ENCODE measurements around the gene RCSD1. TPM values are rescaled to one million over a fixed set of nuclear protein-coding genes. Genes with fewer than 3 reads are reported as not detected.

The RCSD1 gene
- polyA plus RNA-seq, 1 experiment = not detected

DNA sequence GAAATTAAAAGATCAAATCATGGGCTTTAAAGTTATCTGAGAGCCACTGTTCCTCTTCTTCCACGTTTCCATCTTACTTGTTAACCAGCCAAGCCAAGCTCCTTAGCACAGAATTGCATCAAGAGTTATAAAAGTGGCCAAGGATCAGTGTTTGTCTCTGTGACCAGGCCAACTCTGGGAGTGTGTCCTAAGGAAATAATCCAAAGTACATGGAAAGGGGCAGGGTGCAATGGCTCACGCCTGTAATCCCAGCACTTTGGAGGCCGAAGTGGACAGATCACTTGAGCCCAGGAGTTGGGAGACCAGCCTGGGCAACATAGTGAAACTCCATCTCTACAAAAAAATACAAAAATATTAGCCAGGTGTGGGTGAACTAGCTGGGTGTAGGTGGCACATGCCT lies 81.8 kb downstream of the RCSD1 start:
- TF ChIP-seq, protein P1, sequence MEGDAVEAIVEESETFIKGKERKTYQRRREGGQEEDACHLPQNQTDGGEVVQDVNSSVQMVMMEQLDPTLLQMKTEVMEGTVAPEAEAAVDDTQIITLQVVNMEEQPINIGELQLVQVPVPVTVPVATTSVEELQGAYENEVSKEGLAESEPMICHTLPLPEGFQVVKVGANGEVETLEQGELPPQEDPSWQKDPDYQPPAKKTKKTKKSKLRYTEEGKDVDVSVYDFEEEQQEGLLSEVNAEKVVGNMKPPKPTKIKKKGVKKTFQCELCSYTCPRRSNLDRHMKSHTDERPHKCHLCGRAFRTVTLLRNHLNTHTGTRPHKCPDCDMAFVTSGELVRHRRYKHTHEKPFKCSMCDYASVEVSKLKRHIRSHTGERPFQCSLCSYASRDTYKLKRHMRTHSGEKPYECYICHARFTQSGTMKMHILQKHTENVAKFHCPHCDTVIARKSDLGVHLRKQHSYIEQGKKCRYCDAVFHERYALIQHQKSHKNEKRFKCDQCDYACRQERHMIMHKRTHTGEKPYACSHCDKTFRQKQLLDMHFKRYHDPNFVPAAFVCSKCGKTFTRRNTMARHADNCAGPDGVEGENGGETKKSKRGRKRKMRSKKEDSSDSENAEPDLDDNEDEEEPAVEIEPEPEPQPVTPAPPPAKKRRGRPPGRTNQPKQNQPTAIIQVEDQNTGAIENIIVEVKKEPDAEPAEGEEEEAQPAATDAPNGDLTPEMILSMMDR (IDR thresholded peaks at IDR 0.05; ENCODE audit: low read depth, low read length) = no peak
- POLR2A ChIA-PET = no interaction called here
- H3K27me3 ChIP-seq (ENCODE audit: control insufficient read depth, insufficient read depth, low read length) = peaks cover 9% of the 10 kb centered on the region
- CTCF ChIA-PET = no interaction called here
- no peak overlapping the region for H3K4me3 ChIP-seq (ENCODE audit: low read depth, low read length)
- no peaks in the 10 kb centered on the region for H3K9me3 ChIP-seq (ENCODE audit: control insufficient read depth, insufficient read depth, low read length)
- DNase-seq (ENCODE audit: low read depth, low spot score) = no peak
- H3K27ac ChIP-seq (ENCODE audit: low read depth, low read length) = no peak overlapping the region

DNA sequence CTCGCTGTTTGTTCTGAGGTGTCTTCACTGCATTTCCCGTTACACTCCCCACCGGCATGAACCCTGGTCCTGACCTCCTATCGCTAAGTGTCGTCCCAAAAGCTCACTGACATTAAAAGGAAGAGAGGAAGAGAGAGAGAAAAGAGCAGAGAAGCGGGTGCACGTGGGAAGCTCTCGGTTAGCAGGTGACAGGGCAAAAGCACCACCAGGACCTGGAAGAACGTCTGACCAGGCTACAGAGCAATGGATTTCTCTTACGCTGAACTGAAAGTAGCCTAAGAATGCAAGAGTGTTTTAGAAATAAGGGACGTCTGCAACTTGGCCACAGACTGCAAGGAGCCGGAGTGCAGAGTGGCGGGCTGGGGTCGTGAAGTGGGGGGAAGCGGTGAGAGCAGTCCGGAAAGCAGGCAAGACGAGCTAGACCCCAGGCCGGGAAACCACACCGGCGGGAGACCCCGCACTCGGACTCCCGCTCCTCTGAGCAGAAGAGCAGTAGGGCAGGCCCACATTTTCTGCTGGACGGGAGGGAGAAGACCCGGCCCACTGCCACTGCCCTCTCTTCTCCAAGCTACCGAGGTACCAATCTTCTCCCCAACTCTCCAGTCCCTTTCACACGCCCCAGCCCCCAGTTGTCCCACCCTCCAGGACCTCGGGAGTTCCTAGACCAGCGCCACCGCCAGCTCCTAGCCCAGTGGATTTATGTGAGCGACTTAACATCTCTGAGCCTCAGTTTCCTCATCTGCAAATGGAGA lies 83.5 kb downstream of the RCSD1 start:
- Histone ChIP-seq H3K4me3 (ENCODE audit: low read depth, low read length) (peak overlapping the region; percentile 95), H3K27ac (ENCODE audit: low read depth, low read length) (no peak overlapping the region), H3K27me3 (ENCODE audit: control insufficient read depth, insufficient read depth, low read length) (peaks cover 4% of the 10 kb centered on the region), H3K9me3 (ENCODE audit: control insufficient read depth, insufficient read depth, low read length) (no peaks in the 10 kb centered on the region)
- ChIA-PET POLR2A (interaction anchor here (0.6 to 1.1 kb wide), 6 partner anchors 149 to 482 kb away, joined by 3 to 4 read pairs (median 3); partner anchors contain the start of gene CREG1), CTCF (interaction anchor here (0.9 to 4.0 kb wide), 4 partner anchors 25 to 369 kb away, joined by 3 to 28 read pairs (median 8); no protein-coding TSS in a partner anchor)
- DNase-seq (ENCODE audit: low read depth, low spot score) = no peak
- TF ChIP-seq, protein P1 (IDR thresholded peaks at IDR 0.05; ENCODE audit: low read depth, low read length) = no peak

DNA sequence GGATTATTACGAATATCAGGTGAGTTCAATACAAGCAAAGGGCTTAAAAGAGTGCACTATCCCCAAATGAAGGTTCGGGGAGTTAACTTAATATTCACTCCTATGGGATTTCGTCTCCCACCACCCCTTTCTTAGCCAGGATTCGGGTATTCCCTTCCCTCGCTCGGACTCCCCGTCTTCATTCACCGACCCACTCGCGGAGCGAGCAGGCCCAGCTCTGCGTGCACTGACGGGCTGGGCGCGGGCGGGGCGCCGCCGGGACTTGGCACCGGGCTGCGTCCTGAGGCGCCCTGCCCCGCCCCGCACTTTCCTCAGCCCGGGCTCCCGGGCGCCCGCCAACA lies 84.0 kb downstream of the RCSD1 start:
- Histone ChIP-seq H3K9me3 (ENCODE audit: control insufficient read depth, insufficient read depth, low read length) (no peaks in the 10 kb centered on the region), H3K27me3 (ENCODE audit: control insufficient read depth, insufficient read depth, low read length) (no peaks in the 10 kb centered on the region), H3K4me3 (ENCODE audit: low read depth, low read length) (peak overlapping the region; percentile 95), H3K27ac (ENCODE audit: low read depth, low read length) (peak overlapping the region; percentile 90)
- TF ChIP-seq, protein P1 (IDR thresholded peaks at IDR 0.05; ENCODE audit: low read depth, low read length) = no peak
- ChIA-PET CTCF (interaction anchor here (0.9 to 4.0 kb wide), 6 partner anchors 26 to 368 kb away, joined by 3 to 28 read pairs (median 8); partner anchors contain the start of gene DCAF6), POLR2A (interaction anchor here (0.6 to 1.0 kb wide), 4 partner anchors 157 to 482 kb away, joined by 3 to 4 read pairs (median 3); partner anchors contain the start of gene CREG1)
- DNase-seq (ENCODE audit: low read depth, low spot score) = no peak

DNA sequence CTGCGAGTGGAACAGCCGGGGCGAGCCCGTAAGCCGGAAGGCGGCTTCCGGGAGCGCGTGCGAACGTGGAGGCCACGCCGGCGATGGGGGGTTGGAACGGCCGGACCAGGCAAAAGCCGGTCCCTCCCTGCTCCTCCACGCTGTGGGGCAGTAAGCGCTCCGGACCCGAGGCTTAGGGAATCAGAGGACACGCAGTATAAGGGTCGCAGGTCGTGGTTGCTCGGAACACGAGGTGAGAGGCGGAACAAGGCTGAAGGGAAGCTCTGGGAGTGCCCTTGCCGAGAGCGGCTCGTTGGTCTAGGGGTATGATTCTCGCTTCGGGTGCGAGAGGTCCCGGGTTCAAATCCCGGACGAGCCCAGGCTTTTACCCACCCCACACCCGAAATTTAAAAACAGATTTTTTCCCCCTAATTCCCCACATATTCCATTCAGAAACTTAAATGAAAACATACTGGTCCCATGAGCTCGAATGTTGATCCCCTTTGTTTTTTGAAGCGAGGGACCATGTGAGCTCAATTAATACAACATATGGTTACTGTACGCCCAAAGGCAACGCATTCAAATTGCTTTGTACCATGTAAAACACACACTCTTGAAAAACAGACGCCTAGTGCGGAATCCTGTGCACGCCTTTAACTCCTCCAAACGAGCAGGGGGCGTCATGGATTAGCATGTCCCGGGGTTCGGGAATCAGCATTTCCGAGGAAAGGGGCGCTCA lies 84.6 kb downstream of the RCSD1 start:
- H3K9me3 ChIP-seq (ENCODE audit: control insufficient read depth, insufficient read depth, low read length) = no peaks in the 10 kb centered on the region
- peak overlapping the region; percentile 90 for H3K27ac ChIP-seq (ENCODE audit: low read depth, low read length)
- no peaks in the 10 kb centered on the region for H3K27me3 ChIP-seq (ENCODE audit: control insufficient read depth, insufficient read depth, low read length)
- peak; percentile 63 for DNase-seq (ENCODE audit: low read depth, low spot score)
- peak overlapping the region; percentile 95 for H3K4me3 ChIP-seq (ENCODE audit: low read depth, low read length)
- ChIA-PET CTCF (interaction anchor here (0.6 to 4.0 kb wide), 21 partner anchors 9 to 494 kb away, joined by 3 to 28 read pairs (median 4); partner anchors contain the start of gene DCAF6), POLR2A (interaction anchor here (0.5 to 1.0 kb wide), 3 partner anchors 76 to 167 kb away, joined by 3 read pairs; partner anchors contain the start of gene CREG1)
- TF ChIP-seq, protein P1 (IDR thresholded peaks at IDR 0.05; ENCODE audit: low read depth, low read length) = no peak

Measured in AG04450 (cell line).